ENCODE results near the gene ANTXR2. TPM values are rescaled to one million over a fixed set of nuclear protein-coding genes. Genes with fewer than 3 reads are reported as not detected.

Gene ANTXR2
- total RNA-seq, 2 donors from 2014 or later: 86.1 to 133 TPM

DNA sequence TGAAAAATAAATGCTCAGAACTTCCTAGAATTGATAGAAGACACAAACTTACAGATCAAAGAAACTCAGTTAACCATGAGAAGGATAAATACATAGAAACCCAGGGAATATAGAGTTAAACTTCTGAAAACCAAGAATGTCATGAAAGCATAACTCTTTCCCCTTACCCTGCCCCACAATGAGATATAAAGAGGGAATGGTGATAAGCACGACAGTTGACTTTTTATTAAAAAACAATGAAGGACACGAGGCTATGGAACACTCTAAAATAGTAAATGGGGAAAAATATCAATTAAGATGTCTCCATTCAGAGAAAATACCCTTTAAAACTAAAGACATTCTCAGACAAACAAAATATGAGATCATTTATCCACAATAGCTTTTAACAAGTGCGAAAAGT, 154.7 kb downstream of the ANTXR2 start:
- WGBS: 71% methylated on average over 3 of the region's 3 CpGs
- H3K4me3 ChIP-seq: no peak overlapping the region
- H3K27me3 ChIP-seq (replicated peaks; ENCODE audit: insufficient read depth): no peaks in the 10 kb centered on the region
- H3K27ac ChIP-seq: no peak overlapping the region
- DNase-seq (ENCODE audit: low spot score): no peak
- no peaks in the 10 kb centered on the region for H3K9me3 ChIP-seq
- intact Hi-C loops (cut with DNase I): loop anchor here (10.0 kb wide), 1 partner anchor 93 kb away; no protein-coding TSS in a partner anchor
- TF ChIP-seq, protein P1, sequence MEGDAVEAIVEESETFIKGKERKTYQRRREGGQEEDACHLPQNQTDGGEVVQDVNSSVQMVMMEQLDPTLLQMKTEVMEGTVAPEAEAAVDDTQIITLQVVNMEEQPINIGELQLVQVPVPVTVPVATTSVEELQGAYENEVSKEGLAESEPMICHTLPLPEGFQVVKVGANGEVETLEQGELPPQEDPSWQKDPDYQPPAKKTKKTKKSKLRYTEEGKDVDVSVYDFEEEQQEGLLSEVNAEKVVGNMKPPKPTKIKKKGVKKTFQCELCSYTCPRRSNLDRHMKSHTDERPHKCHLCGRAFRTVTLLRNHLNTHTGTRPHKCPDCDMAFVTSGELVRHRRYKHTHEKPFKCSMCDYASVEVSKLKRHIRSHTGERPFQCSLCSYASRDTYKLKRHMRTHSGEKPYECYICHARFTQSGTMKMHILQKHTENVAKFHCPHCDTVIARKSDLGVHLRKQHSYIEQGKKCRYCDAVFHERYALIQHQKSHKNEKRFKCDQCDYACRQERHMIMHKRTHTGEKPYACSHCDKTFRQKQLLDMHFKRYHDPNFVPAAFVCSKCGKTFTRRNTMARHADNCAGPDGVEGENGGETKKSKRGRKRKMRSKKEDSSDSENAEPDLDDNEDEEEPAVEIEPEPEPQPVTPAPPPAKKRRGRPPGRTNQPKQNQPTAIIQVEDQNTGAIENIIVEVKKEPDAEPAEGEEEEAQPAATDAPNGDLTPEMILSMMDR (IDR thresholded peaks at IDR 0.05): no peak
- TF ChIP-seq POLR2AphosphoS5 (IDR thresholded peaks at IDR 0.05) (no peak), POLR2A (IDR thresholded peaks at IDR 0.05) (no peak)
- H3K4me1 ChIP-seq (replicated peaks): no peaks in the 10 kb centered on the region
- no peaks in the 10 kb centered on the region for H3K36me3 ChIP-seq

DNA sequence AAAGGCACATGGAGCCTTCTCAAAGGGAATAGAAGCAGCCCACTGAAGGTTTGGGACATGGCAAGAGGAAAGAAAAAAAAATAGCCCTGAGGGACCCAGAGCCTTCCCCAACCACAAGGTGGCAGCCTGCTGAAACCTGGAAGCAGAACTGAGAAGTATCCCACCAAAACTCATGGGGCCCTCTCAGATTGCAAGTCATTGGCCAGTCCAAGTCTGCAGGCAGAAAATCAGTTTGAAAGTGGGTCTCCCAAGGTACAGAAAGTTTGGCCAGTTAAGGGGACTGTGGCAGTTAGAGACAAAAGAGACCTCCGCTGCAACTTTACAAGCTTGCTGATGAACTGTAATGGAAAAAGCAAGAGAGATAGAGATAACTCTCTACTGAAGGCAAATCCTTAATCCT, 155.8 kb downstream of the ANTXR2 start:
- no peak for DNase-seq (ENCODE audit: low spot score)
- Histone ChIP-seq H3K4me3 (no peak overlapping the region), H3K36me3 (no peaks in the 10 kb centered on the region), H3K27me3 (replicated peaks; ENCODE audit: insufficient read depth) (no peaks in the 10 kb centered on the region), H3K27ac (peak overlapping the region in 1 of 2 donors; percentile 10), H3K4me1 (replicated peaks) (no peaks in the 10 kb centered on the region), H3K9me3 (no peaks in the 10 kb centered on the region)
- TF ChIP-seq, protein P1 (IDR thresholded peaks at IDR 0.05): peak in 1 of 4 experiments; percentile 21
- no peak for TF ChIP-seq POLR2A (IDR thresholded peaks at IDR 0.05)
- WGBS: 100% methylated on average over 1 of the region's 1 CpG
- intact Hi-C loops (cut with DNase I): loop anchor here (10.0 kb wide), 1 partner anchor 92 kb away; no protein-coding TSS in a partner anchor

DNA sequence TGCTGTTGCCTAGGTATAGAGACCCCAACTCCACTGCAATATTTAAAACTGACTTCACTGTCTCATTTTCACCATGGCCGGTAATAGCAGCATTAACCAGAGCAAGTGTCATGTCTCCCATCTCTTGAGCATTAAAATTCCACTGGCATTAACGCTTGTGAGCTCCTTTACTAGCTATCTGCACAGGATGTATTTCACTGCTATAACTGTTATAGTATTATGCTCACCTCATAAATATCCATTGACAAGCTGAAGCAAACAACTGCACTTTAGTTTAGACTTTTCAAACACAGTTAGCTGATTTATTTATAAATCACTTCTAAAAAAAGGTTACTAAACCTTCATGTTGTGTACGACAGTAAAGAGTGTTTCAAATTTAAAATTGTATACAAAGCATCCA, 157.8 kb downstream of the ANTXR2 start:
- H3K4me1 ChIP-seq (replicated peaks): no peaks in the 10 kb centered on the region

DNA sequence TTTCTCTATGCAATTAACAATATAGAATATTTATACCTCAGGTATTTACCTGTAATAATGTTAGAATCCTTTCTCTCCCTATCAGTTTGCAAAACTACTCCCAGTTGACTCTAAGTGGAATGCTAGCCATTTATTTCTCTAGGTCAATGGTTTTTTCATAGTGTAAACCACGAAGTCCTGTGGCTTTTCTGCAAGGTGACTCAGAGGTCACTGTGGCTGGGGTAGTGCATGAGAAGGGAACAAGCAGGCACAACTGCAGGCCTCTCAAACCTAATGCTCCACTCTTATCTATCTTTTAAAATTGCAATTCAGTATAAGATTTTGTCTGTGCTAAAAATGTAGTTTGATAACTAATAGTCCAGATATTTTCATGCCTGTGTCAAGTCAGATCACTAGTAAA, 159.4 kb downstream of the ANTXR2 start:
- H3K27me3 ChIP-seq (replicated peaks; ENCODE audit: insufficient read depth): no peaks in the 10 kb centered on the region
- 16% methylated on average over 1 of the region's 1 CpG for WGBS
- no peak overlapping the region for H3K4me3 ChIP-seq
- intact Hi-C loops (cut with DNase I): loop anchor here (10.0 kb wide), 1 partner anchor 89 kb away; no protein-coding TSS in a partner anchor
- no peaks in the 10 kb centered on the region for H3K4me1 ChIP-seq (replicated peaks)
- TF ChIP-seq, protein P1 (IDR thresholded peaks at IDR 0.05): no peak
- TF ChIP-seq POLR2A (IDR thresholded peaks at IDR 0.05) (no peak), POLR2AphosphoS5 (IDR thresholded peaks at IDR 0.05) (no peak)
- no peaks in the 10 kb centered on the region for H3K9me3 ChIP-seq
- no peak for DNase-seq (ENCODE audit: low spot score)
- no peak overlapping the region for H3K27ac ChIP-seq
- no peaks in the 10 kb centered on the region for H3K36me3 ChIP-seq

More for the DNA sequence above, 157.8 kb downstream of the ANTXR2 start:
- no peaks in the 10 kb centered on the region for H3K36me3 ChIP-seq
- 37% methylated on average over 3 of the region's 3 CpGs for WGBS
- TF ChIP-seq, protein P1 (IDR thresholded peaks at IDR 0.05): no peak
- no peak for TF ChIP-seq POLR2AphosphoS5 (IDR thresholded peaks at IDR 0.05)
- no peak for TF ChIP-seq POLR2A (IDR thresholded peaks at IDR 0.05)
- no peaks in the 10 kb centered on the region for H3K27me3 ChIP-seq (replicated peaks; ENCODE audit: insufficient read depth)
- no peak for DNase-seq (ENCODE audit: low spot score)
- no peak overlapping the region for H3K4me3 ChIP-seq
- no peaks in the 10 kb centered on the region for H3K9me3 ChIP-seq
- intact Hi-C loops (cut with DNase I): loop anchor here (10.0 kb wide), 1 partner anchor 90 kb away; no protein-coding TSS in a partner anchor
- H3K27ac ChIP-seq: peak overlapping the region in 1 of 2 donors; percentile 2

- Histone ChIP-seq H3K4me1 (replicated peaks) (no peaks in the 10 kb centered on the region), H3K27me3 (replicated peaks; ENCODE audit: insufficient read depth) (no peaks in the 10 kb centered on the region), H3K27ac (no peak overlapping the region), H3K4me3 (no peak overlapping the region), H3K9me3 (no peaks in the 10 kb centered on the region), H3K36me3 (peaks cover 0 to 6% of the 10 kb centered on the region in 2 donors)
- 75% methylated on average over 2 of the region's 2 CpGs for WGBS
- TF ChIP-seq, protein P1 (IDR thresholded peaks at IDR 0.05): no peak
- TF ChIP-seq POLR2A (IDR thresholded peaks at IDR 0.05) (no peak), POLR2AphosphoS5 (IDR thresholded peaks at IDR 0.05) (no peak)
- DNase-seq (ENCODE audit: low spot score): no peak
- intact Hi-C loops (cut with DNase I): loop anchor here (5.0 kb wide), 1 partner anchor 165 kb away; the partner anchor contains the start of gene ANTXR2
These were observed 166.0 kb downstream of the ANTXR2 start for GRCh38 chr4:79907001-79907400.

Data from prostate gland (tissue), 2 donors.